Activated CD4-positive, alpha-beta T cell treated with anti-CD3 and anti-CD28 coated beads, Interleukin-2, amount 50 U/mL, for 24 hours (primary cell): ENCODE measurements around the gene AUTS2.
A peak's percentile ranks its signal among the peaks of the same experiment; 100 is the strongest.
"Not testable (repeated sequence)": the region's sequence is repeated elsewhere in the genome, so short reads cannot be mapped to it uniquely, and the experiment has no call there.

ENCODE experiments used
- DNase-seq, 2 donors: peaks; one replicate each; pipeline ENCODE4 v3.0.0-alpha.2; 2020; ENCODE audit warnings: low read depth in 1 of 2, low spot score in 1 of 2

AUTS2 gene

GRCh38 chr7:70808876-70809275, 1210.6 kb downstream of the AUTS2 start:
- no peak for DNase-seq

DNA sequence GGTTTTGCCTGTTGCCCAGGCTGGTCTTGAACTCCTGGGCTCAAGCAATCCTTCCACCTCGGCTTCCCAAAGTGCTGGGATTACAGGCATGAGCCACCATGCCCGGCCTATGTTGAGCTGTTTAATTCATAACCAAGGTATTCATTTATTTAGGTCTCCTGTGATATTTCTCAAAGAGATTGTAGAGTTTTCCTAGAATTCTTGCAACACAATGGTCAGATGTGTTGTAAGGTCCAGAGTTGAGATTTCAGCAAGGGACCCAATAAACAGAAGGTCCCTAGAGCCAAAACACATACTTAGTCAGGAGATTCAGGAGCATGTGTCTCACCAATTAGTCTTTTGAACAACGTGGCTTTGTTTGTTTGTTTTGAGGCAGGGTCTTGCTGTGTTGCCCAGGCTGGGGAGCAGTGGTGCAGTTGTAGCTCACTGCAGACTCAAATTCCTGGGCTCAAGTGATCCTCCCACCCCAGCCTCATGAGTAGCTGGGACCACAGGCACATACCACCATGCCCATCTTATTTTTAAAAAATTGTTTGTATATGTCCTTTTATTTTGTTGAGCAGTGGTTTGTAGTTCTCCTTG, 1212.4 kb downstream of the AUTS2 start:
- DNase-seq = no peak

- no peak for DNase-seq
These were observed 1214.2 kb downstream of the AUTS2 start for GRCh38 chr7:70812511-70812910.

- DNase-seq = not testable (repeated sequence)
These were observed 1224.2 kb downstream of the AUTS2 start for GRCh38 chr7:70822490-70822889.

DNA sequence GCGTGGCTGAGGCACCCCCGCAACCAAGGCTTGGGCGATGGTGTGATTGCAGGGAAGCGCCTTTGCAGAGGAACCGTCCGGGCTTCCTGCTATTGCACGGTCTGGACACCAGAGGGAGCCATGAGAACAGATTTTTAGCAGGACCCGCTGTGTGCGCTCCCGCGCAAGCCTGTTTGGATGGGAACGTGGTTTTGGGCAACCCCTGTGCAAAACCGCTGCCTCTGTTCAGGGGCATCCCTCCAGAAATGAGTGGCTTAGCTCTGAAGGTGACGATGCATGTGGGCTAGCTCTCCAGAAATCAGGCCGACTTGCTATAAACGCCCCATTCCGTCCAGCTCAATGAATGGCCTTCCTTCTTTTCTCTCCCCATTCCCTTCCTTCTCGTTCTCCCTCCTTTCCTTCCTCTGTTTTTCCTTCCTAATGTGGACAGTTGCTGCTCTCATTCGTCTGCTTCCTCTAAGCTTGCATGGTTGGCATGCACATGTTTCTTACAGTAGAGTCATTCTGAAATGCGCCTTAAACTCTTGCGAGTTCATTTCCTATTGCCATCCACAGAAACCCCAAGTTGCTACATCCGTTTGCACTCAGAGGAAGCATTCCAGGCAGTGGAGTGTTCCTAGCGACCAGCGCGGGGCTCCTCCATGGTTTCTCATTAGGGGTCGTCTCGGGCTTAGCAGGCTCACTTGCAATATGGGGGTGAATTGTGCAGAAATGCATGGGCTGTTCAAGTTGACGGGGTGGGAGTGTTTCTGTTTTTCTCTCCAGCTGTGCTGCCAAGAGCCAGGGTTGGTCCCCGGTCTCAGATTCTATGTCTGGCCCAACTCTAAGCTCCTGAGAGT, 1231.2 kb downstream of the AUTS2 start:
- DNase-seq = peak; percentile 24 to 31

GRCh38 chr7:70830060-70830395, 1231.8 kb downstream of the AUTS2 start:
- DNase-seq = no peak

DNA sequence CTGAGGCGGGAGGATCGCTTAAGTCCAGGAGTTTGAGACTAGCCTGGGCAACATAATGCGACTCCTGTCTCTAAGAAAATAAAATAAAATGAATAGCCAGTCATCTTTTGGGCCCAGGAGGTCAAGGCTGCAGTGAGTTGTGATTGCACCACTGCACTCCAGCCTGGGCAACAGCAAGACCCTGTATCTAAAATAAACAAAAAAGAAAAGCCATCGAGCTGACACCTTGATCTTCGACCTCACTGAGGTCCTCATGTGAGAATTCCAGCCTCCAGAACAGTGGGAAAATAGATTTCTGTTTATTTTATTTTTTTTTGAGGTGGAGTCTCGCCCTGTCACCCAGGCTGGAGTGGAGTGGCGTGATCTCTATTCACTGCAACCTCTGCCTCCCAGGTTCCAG, 1232.2 kb downstream of the AUTS2 start:
- no peak for DNase-seq

- DNase-seq = no peak
These were observed 1235.5 kb downstream of the AUTS2 start for GRCh38 chr7:70833726-70834125.

DNA sequence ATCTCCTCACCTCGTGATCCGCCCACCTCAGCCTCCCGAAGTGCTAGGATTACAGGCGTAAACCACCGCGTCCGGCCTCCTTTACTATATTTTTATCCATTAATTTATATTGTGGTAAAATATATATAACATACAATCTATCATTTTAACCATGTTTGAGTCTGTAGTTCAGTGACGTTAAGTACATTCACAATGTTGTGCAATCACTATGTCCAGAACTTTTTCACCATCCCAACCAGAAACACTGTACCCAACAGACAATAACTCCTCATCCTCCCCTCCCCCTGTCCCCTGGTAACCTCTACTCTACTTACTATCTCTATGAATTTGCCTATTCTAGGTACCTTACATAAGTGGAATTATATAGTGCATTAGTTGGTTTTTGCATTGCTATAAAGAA, 1236.1 kb downstream of the AUTS2 start:
- DNase-seq = no peak

- DNase-seq = no peak
These were observed 1237.4 kb downstream of the AUTS2 start for GRCh38 chr7:70835658-70836057.

GRCh38 chr7:70836279-70836678, 1238.0 kb downstream of the AUTS2 start:
- DNase-seq = no peak

DNA sequence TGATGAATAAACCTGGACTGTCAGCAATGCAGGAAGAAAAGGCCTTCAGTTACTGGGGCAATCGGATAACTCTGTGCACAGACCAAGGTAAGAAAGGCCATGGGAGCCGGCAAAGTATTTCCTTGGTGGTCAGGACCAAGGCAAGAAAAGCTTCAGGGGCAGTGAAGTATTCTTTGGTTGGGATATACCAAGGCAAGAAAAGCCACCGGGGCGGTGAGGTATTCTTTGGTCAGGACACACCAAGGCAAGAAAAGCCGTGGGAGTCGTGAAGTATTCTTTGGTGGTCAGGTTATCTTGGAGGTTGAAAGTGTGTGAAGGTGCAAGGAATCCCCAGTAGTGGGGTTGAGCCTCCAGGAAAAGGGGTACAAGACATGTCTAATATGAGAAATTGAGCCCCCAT, 1238.7 kb downstream of the AUTS2 start:
- DNase-seq = no peak

GRCh38 chr7:70837589-70837988, 1239.3 kb downstream of the AUTS2 start:
- DNase-seq = no peak

DNA sequence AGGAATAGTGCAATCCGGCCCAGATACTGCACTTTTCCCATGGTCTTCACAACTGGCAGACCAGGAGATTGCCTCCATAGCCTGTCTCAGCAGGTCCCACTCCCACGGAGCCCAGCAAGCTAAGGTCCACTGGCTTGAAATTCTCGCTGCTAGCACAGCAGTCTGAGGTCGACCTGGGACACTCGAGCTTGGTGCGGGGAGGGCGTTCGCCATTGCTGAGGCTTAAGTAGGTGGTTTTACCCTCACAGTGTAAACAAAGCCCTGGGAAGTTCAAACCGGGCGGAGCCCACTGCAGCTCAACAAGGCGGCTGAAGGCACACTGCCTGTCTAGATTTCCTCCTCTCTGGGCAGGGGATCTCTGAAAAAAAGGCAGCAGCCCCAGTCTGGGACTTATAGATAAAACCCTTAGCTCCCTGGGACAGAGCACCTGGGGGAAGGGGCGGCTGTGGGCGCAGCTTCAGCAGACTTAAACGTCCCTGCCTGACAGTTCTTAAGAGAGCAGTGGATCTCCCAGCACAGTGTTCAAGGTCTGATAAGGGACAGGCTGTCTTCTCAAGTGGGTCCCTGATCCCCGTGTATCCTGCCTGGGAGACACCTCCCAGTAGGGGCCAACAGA, 1240.1 kb downstream of the AUTS2 start:
- no peak for DNase-seq
